ENCODE data around the gene ACSM3. TPM values are rescaled to one million over a fixed set of nuclear protein-coding genes. Genes with fewer than 3 reads are reported as not detected.
"Not testable (repeated sequence)": the region's sequence is repeated elsewhere in the genome, so short reads cannot be mapped to it uniquely, and the experiment has no call there.

ACSM3 gene
- total RNA-seq, 6 experiments from 2014 or later, result 0.12 to 0.48 (median 0.21) TPM; not detected in 1

DNA sequence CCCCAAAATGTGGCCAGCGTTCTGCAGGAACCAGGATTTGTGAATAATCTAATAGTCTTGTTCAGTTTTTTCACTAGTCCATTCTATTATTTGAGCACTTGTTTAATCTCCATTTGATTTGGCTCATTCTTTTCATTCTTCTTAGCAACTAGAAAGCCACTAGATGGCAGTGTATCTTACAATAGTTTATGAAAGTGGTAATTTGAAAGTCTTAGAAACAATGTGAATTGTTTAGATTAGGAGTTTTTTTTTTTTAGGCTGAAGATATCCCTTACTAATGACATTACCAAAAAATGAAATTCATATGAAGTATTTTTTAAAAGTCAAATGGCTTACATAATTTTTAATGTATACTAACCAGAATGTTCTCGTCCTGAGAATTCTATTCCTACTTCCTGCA is 35.8 kb downstream of the ACSM3 start:
- H3K27me3 Mint-ChIP-seq (ENCODE audit: insufficient read depth), result no peaks in the 10 kb centered on the region
- H3K27ac Mint-ChIP-seq, result no peak overlapping the region
- H3K36me3 Mint-ChIP-seq (ENCODE audit: low read depth), result peaks cover 10% of the 10 kb centered on the region; the same call in 1 of the 2 replicates
- H3K4me3 Mint-ChIP-seq, result no peak overlapping the region
- H3K4me1 Mint-ChIP-seq (ENCODE audit: low read depth), result peaks cover 13% of the 10 kb centered on the region
- TF ChIP-seq, protein P1, sequence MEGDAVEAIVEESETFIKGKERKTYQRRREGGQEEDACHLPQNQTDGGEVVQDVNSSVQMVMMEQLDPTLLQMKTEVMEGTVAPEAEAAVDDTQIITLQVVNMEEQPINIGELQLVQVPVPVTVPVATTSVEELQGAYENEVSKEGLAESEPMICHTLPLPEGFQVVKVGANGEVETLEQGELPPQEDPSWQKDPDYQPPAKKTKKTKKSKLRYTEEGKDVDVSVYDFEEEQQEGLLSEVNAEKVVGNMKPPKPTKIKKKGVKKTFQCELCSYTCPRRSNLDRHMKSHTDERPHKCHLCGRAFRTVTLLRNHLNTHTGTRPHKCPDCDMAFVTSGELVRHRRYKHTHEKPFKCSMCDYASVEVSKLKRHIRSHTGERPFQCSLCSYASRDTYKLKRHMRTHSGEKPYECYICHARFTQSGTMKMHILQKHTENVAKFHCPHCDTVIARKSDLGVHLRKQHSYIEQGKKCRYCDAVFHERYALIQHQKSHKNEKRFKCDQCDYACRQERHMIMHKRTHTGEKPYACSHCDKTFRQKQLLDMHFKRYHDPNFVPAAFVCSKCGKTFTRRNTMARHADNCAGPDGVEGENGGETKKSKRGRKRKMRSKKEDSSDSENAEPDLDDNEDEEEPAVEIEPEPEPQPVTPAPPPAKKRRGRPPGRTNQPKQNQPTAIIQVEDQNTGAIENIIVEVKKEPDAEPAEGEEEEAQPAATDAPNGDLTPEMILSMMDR (IDR thresholded peaks at IDR 0.05), result peak; percentile 77
- H3K9me3 Mint-ChIP-seq, result no peaks in the 10 kb centered on the region
- peak; percentile 32 for DNase-seq

DNA sequence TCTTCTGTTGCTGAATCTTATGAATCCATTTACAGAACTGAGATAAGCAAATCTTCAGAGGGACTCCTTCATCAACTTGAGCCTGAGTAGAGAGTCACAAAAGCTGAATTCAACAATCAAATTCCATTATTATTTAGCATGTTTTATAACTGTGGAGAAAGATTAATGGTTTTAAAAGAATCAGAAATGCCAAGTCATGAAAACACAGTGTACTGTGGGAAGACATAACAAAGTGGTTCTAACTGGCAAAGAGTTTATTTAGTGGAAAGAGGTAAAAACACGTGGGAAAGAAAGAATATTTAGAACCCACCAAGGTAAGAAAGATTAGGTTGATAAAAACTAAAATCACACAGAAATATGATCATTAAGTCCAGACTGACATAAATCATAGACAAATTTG is 37.5 kb downstream of the ACSM3 start:
- DNase-seq, result no peak
- H3K9me3 Mint-ChIP-seq, result no peaks in the 10 kb centered on the region
- H3K4me1 Mint-ChIP-seq (ENCODE audit: low read depth), result peaks cover 20% of the 10 kb centered on the region
- H3K36me3 Mint-ChIP-seq (ENCODE audit: low read depth), result peaks cover 10% of the 10 kb centered on the region; the same call in 1 of the 2 replicates
- H3K27me3 Mint-ChIP-seq (ENCODE audit: insufficient read depth), result 0 out of 2 replicates have a peak, but pooled peaks cover under 1% of the 10 kb centered on the region
- H3K4me3 Mint-ChIP-seq, result no peak overlapping the region
- TF ChIP-seq, protein P1 (IDR thresholded peaks at IDR 0.05), result no peak
- H3K27ac Mint-ChIP-seq, result no peak overlapping the region

DNA sequence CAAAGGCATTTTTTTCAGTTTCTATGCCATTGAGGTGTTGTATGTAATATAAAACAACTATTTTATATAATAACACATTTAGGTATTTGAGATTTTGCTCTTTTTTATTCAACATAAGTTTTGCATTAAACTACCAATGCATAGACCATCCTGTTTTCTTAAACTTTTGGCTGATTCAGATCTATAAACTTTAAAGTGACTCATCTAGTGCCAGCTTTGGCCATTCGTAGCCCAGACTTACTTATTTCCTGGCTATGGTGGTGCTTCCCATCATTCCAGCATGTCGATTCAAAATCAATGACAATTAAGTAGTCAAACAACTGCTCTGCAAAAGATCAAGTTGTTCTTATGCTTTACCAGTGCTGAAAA is 39.4 kb downstream of the ACSM3 start:
- peak overlapping the region; percentile 31; the same call in 1 of the 2 replicates for H3K4me3 Mint-ChIP-seq
- peaks cover 5% of the 10 kb centered on the region; the same call in 1 of the 2 replicates for H3K36me3 Mint-ChIP-seq (ENCODE audit: low read depth)
- TF ChIP-seq, protein P1 (IDR thresholded peaks at IDR 0.05), result no peak
- no peaks in the 10 kb centered on the region for H3K9me3 Mint-ChIP-seq
- peaks cover 26% of the 10 kb centered on the region for H3K4me1 Mint-ChIP-seq (ENCODE audit: low read depth)
- DNase-seq, result peak; percentile 25
- peak overlapping the region; percentile 38; the same call in 1 of the 2 replicates for H3K27ac Mint-ChIP-seq
- H3K27me3 Mint-ChIP-seq (ENCODE audit: insufficient read depth), result 0 out of 2 replicates have a peak, but pooled peaks cover 3% of the 10 kb centered on the region

DNA sequence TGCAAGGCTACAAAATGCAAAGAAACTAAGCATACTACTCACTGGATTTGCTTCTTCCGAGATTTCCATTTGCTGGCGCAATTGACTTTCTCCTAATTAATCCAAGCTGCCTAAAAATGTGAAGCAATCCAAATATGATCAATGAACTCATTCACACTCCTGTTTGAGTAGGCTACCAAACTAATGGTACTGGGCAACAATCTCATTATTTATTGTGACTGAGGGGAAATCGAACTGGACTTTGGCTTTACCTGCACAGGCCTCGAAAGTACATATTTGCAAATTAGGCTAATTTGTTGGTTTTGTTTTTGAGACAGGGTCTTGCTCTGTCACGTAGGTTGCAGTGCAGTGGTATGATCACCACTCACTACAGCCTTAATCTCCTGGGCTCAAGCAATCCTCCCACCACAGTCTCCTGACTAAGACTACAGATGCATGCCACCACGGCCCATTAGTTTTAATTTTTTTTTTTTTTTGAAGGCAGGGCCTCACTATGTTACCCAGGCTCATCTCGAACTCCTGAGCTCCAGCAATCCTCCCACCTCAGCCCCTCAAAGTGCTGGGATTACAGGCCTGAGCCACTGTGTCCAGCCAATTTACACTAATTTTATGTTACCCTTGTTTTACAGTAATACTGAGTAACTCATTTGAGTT is 39.9 kb downstream of the ACSM3 start:
- Mint-ChIP-seq H3K36me3 (ENCODE audit: low read depth) (peaks cover 5% of the 10 kb centered on the region; the same call in 1 of the 2 replicates), H3K4me1 (ENCODE audit: low read depth) (peaks cover 28% of the 10 kb centered on the region), H3K9me3 (no peaks in the 10 kb centered on the region), H3K27me3 (ENCODE audit: insufficient read depth) (0 out of 2 replicates have a peak, but pooled peaks cover 3% of the 10 kb centered on the region), H3K4me3 (peak overlapping the region; percentile 31; the same call in 1 of the 2 replicates), H3K27ac (peak overlapping the region; percentile 40; the same call in 1 of the 2 replicates)
- no peak for DNase-seq
- TF ChIP-seq, protein P1 (IDR thresholded peaks at IDR 0.05), result no peak

DNA sequence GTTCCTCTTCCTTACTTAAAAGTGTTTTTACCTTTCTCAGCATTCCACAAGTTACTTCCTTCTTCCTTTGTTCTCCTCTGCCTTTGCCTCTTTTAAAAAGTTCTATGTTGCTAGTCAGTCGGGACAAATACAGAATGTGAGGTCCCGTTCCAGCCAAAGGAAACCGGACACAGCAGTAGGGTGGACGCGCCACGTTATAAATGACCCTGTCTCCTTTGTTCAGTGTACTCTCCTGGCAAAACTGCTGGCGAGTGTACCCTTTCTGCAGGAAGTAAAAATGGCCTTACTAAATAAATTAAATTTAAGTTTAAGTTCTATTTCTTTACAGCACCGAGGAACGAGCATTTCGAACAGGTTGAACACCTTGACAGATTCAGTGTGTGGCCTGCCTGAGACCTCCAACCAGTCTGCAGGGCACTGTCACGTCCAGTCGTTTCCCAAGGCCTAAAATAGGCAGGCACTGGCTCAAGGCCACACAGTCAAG is 41.9 kb downstream of the ACSM3 start:
- Mint-ChIP-seq H3K4me1 (ENCODE audit: low read depth) (peaks cover 28% of the 10 kb centered on the region), H3K4me3 (peak overlapping the region; percentile 99), H3K27ac (peak overlapping the region; percentile 96)
- H3K27me3 Mint-ChIP-seq (ENCODE audit: insufficient read depth); H3K36me3 Mint-ChIP-seq (ENCODE audit: low read depth); H3K9me3 Mint-ChIP-seq; DNase-seq: not testable (repeated sequence)

Measured in HFFc6 (cell line).